ENCODE results near the gene ZNFX1. TPM values are rescaled to one million over a fixed set of nuclear protein-coding genes. Genes with fewer than 3 reads are reported as not detected.

ZNFX1 gene
- total and polyA plus RNA-seq, 7 experiments from 2014 or later = 34.5 to 83.7 (median 62.2) TPM

DNA sequence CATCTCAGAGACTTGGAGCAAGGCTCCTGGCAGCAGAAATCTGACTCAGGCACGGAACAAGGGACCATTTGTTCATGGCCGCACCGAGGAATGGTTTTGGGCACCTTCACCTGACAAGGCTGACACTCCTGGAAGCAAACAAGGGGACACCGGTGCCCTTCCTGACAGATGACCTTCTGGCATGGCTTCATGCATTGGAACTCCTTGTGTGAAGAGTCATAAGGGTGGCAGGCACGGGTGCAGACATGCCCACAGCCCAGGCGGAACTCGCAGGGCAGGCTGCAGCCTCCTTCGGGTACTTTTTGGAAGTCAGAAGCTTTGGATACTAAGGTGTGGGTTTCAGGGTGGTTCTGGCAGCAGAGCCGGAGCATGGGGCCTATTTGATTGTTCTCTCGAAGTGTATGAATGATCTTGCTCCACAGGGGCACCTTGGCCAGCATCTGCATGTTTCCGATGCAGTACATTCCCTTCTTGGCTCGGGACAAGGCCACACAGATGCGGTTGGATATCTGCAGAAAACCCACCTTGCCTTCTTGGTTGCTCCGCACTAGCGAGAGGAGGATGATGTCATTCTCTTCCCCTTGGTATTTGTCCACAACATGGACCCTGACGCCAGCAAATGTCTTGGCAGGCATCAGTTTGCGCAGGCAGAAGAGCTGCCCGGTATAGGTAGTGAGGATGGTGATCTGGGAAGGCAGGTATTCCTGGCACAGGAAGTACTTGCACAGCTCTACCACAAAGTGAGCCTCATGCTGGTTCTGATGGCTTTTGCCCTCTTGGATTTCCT lies 28.8 kb downstream of the ZNFX1 start:
- H3K4me3 Mint-ChIP-seq = no peak overlapping the region
- ATAC-seq (no peak), DNase-seq (no peak)
- Histone ChIP-seq H3K27me3 (ENCODE audit: control insufficient read depth in 2 of 2, insufficient read depth in 2 of 2, low read length in 2 of 2) (no peaks in the 10 kb centered on the region), H3K4me3 (ENCODE audit: low read length) (no peak overlapping the region), H3K9me3 (ENCODE audit: control insufficient read depth in 2 of 3, low read length in 3 of 3) (no peaks in the 10 kb centered on the region), H3K27ac (ENCODE audit: low read depth, low read length) (no peak overlapping the region), H3K4me1 (ENCODE audit: control insufficient read depth in 2 of 2, insufficient read depth in 2 of 2, low read length in 2 of 2) (peaks cover 0 to 6% of the 10 kb centered on the region in 2 donors), H3K36me3 (ENCODE audit: control insufficient read depth in 2 of 3, insufficient read depth in 3 of 3, low read length in 3 of 3) (peaks cover 35 to 96% (median 37%) of the 10 kb centered on the region in 3 experiments)
- no peaks in the 10 kb centered on the region for H3K9me3 Mint-ChIP-seq
- no peaks in the 10 kb centered on the region for H3K27me3 Mint-ChIP-seq
- peaks cover 18 to 50% (median 26%) of the 10 kb centered on the region in 5 donors for H3K36me3 Mint-ChIP-seq
- H3K4me1 Mint-ChIP-seq = peaks cover 4 to 13% (median 5%) of the 10 kb centered on the region in 7 donors
- ChIA-PET CTCF (interaction anchor here (0.7 to 1.2 kb wide), 2 partner anchors 17 to 180 kb away, joined by 3 to 5 read pairs; no protein-coding TSS in a partner anchor), POLR2A (interaction anchor here (0.6 kb wide), 1 partner anchor 120 kb away, joined by 4 read pairs; no protein-coding TSS in a partner anchor)
- intact Hi-C loops (cut with micrococcal nuclease) = no loop called here
- H3K27ac Mint-ChIP-seq = peak overlapping the region in 2 of 9 donors; percentile 26 to 43

DNA sequence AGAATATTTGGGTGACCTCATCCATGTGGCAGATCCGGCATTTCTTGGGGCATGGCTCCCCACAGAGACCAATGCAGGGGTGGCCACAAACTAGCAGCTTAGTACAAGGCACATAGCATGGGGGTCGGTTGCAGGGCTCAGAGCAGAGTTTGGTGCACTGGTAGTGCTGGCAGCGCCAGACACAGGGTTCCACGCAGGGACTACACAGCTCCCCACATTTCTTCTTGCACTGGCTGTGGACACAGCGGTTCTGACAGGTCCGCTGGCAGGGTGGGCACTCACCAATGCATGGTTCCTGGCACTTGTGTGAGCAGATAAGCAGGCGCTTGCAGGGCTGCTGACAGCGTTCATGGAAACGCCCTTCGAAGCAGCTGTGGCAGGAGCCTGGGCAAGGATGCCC lies 29.6 kb downstream of the ZNFX1 start:
- Histone ChIP-seq H3K4me3 (ENCODE audit: low read length) (no peak overlapping the region), H3K9me3 (ENCODE audit: control insufficient read depth in 2 of 3, low read length in 3 of 3) (no peaks in the 10 kb centered on the region), H3K27me3 (ENCODE audit: control insufficient read depth in 2 of 2, insufficient read depth in 2 of 2, low read length in 2 of 2) (no peaks in the 10 kb centered on the region), H3K36me3 (ENCODE audit: control insufficient read depth in 2 of 3, insufficient read depth in 3 of 3, low read length in 3 of 3) (peaks cover 40 to 96% (median 41%) of the 10 kb centered on the region in 3 experiments), H3K4me1 (ENCODE audit: control insufficient read depth in 2 of 2, insufficient read depth in 2 of 2, low read length in 2 of 2) (peaks cover 0 to 6% of the 10 kb centered on the region in 2 donors), H3K27ac (ENCODE audit: low read depth, low read length) (no peak overlapping the region)
- H3K4me3 Mint-ChIP-seq = no peak overlapping the region
- intact Hi-C loops (cut with micrococcal nuclease) = no loop called here
- ATAC-seq (no peak), DNase-seq (no peak)
- CTCF ChIA-PET = interaction anchor here (0.9 kb wide), 1 partner anchor 15 kb away, joined by 3 read pairs; no protein-coding TSS in a partner anchor
- H3K36me3 Mint-ChIP-seq = peaks cover 17 to 49% (median 33%) of the 10 kb centered on the region in 5 donors
- POLR2A ChIA-PET = interaction anchor here (0.6 kb wide), 1 partner anchor 119 kb away, joined by 4 read pairs; no protein-coding TSS in a partner anchor
- H3K4me1 Mint-ChIP-seq = peaks cover 4 to 13% (median 5%) of the 10 kb centered on the region in 7 donors
- no peaks in the 10 kb centered on the region for H3K9me3 Mint-ChIP-seq
- no peaks in the 10 kb centered on the region for H3K27me3 Mint-ChIP-seq
- H3K27ac Mint-ChIP-seq = peak overlapping the region in 5 of 9 donors; percentile 8 to 77 (median 43)

DNA sequence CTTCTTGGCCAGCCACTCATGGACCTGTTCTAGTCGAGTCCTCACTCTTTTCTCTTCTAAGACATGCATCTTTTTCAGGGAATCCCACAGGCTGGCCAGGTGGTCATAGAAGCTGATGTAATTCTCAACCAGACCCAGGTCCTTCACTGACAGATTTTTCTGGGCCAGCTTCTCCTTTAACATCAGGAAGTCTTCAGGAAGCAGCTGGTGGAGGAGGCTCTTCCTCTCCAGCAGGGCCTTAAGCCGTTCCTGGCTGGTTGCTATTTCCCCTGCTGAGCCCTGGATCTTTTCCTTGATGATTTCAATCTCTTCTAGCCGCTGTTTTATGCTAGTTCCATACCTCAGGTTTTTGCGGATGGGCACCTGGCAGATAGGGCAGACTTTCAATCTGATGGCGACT lies 30.1 kb downstream of the ZNFX1 start:
- no peak for DNase-seq
- Mint-ChIP-seq H3K27me3 (no peaks in the 10 kb centered on the region), H3K9me3 (no peaks in the 10 kb centered on the region), H3K4me3 (no peak overlapping the region), H3K27ac (peak overlapping the region in 5 of 9 donors; percentile 8 to 85 (median 45)), H3K4me1 (peaks cover 4 to 13% (median 5%) of the 10 kb centered on the region in 7 donors), H3K36me3 (peaks cover 12 to 46% (median 29%) of the 10 kb centered on the region in 5 donors)
- no peak overlapping the region for H3K27ac ChIP-seq (ENCODE audit: low read depth, low read length)
- intact Hi-C loops (cut with micrococcal nuclease) = no loop called here
- H3K9me3 ChIP-seq (ENCODE audit: control insufficient read depth in 2 of 3, low read length in 3 of 3) = no peaks in the 10 kb centered on the region
- no peak for ATAC-seq
- ChIA-PET POLR2A (interaction anchor here (0.8 kb wide), 1 partner anchor 30 kb away, joined by 3 read pairs; the partner anchor contains the start of gene ZNFX1), CTCF (interaction anchor here (0.7 to 0.9 kb wide), 2 partner anchors 15 to 338 kb away, joined by 3 read pairs; no protein-coding TSS in a partner anchor)
- H3K36me3 ChIP-seq (ENCODE audit: control insufficient read depth in 2 of 3, insufficient read depth in 3 of 3, low read length in 3 of 3) = peaks cover 39 to 96% (median 42%) of the 10 kb centered on the region in 3 experiments
- H3K4me3 ChIP-seq (ENCODE audit: low read length) = no peak overlapping the region
- no peaks in the 10 kb centered on the region for H3K27me3 ChIP-seq (ENCODE audit: control insufficient read depth in 2 of 2, insufficient read depth in 2 of 2, low read length in 2 of 2)
- peaks cover 0 to 6% of the 10 kb centered on the region in 2 donors for H3K4me1 ChIP-seq (ENCODE audit: control insufficient read depth in 2 of 2, insufficient read depth in 2 of 2, low read length in 2 of 2)

DNA sequence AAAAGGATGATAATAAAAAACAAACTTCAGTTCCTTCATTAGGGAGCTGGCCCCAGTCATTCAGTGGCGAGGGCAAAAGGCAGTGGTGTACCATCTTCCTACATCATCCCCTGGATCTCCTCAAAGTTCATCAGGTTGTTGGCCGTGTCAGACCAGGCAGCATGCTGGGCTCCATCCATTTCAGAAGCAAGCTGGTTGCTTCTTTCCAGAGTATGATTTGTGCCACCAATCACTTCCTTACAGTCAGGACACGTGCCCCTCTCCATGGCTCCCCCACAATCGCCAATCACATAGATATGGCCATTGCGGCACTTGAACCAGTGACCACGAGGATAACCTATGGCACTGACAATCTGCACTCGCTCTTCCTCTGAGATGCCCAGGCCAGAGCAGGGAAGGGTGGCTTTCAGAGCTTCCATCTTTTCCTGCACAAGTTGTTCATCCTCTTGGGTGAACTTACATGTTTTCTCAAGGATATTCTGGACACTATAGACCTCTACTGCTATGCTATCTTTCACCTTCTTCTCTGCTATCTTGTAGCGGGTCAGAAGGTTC lies 30.6 kb downstream of the ZNFX1 start:
- ChIA-PET POLR2A (interaction anchor here (0.8 kb wide), 1 partner anchor 31 kb away, joined by 3 read pairs; the partner anchor contains the start of gene ZNFX1), CTCF (interaction anchor here (0.7 to 0.9 kb wide), 3 partner anchors 16 to 337 kb away, joined by 3 to 4 read pairs (median 3); no protein-coding TSS in a partner anchor)
- Histone ChIP-seq H3K36me3 (ENCODE audit: control insufficient read depth in 2 of 3, insufficient read depth in 3 of 3, low read length in 3 of 3) (peaks cover 41 to 97% (median 46%) of the 10 kb centered on the region in 3 experiments), H3K4me1 (ENCODE audit: control insufficient read depth in 2 of 2, insufficient read depth in 2 of 2, low read length in 2 of 2) (peaks cover 0 to 6% of the 10 kb centered on the region in 2 donors), H3K27ac (ENCODE audit: low read depth, low read length) (no peak overlapping the region), H3K27me3 (ENCODE audit: control insufficient read depth in 2 of 2, insufficient read depth in 2 of 2, low read length in 2 of 2) (no peaks in the 10 kb centered on the region), H3K9me3 (ENCODE audit: control insufficient read depth in 2 of 3, low read length in 3 of 3) (no peaks in the 10 kb centered on the region), H3K4me3 (ENCODE audit: low read length) (no peak overlapping the region)
- Mint-ChIP-seq H3K4me1 (peaks cover 4 to 13% (median 5%) of the 10 kb centered on the region in 7 donors), H3K36me3 (peaks cover 9 to 44% (median 25%) of the 10 kb centered on the region in 5 donors), H3K9me3 (no peaks in the 10 kb centered on the region), H3K27ac (peak overlapping the region in 6 of 9 donors; percentile 43 to 85 (median 73)), H3K4me3 (no peak overlapping the region), H3K27me3 (no peaks in the 10 kb centered on the region)
- intact Hi-C loops (cut with micrococcal nuclease) = no loop called here
- ATAC-seq = no peak
- DNase-seq = no peak

DNA sequence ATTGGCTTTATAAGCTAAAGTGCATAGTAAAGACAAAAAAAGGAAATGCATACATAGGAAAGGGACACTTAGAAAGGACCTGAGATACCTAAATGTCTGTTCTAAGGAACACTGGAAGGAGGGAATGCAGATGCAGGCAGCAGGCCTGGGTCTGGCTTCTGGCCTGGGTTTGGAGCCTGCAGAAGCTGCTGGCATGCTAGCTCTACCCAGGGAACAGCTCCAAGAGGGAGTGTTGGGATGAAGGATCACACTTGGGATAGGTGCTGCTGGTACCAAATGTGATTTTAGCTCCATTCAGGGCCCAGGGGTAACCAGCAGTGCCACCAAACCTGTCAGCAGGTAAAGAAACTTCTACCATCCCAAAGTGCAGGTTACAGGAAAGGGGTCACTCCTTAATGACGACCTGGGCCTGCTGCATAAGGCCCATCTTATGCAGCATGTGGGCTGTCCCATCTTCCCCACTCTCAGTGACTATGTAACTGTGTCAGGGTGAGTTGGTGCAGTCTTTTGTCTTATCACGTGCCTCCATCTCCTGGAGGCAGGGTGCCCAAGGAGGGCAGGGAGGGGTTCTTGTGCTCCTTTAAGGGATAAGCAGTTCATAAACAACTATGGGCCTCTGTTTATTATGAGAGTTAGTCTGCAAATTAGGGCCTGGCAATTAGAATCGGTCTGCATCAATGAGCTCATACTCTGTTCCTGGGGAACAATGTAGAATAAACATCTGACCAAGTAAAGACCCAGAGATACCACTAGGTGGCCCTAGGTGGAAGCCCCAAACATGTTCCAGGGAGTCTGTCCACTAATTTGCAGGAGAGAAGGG lies 31.7 kb downstream of the ZNFX1 start:
- H3K27ac Mint-ChIP-seq = peak overlapping the region in 8 of 9 donors; percentile 1 to 84 (median 62)
- CTCF ChIA-PET = interaction anchor here (0.8 to 1.4 kb wide), 5 partner anchors 8 to 275 kb away, joined by 3 to 8 read pairs (median 4); no protein-coding TSS in a partner anchor
- ATAC-seq (peak; percentile 77), DNase-seq (peak in 5 of 9 donors; percentile 17 to 37 (median 20))
- H3K4me3 Mint-ChIP-seq = no peak overlapping the region
- Histone ChIP-seq H3K4me1 (ENCODE audit: control insufficient read depth in 2 of 2, insufficient read depth in 2 of 2, low read length in 2 of 2) (peaks cover 0 to 6% of the 10 kb centered on the region in 2 donors), H3K36me3 (ENCODE audit: control insufficient read depth in 2 of 3, insufficient read depth in 3 of 3, low read length in 3 of 3) (peaks cover 38 to 97% (median 53%) of the 10 kb centered on the region in 3 experiments), H3K4me3 (ENCODE audit: low read length) (no peak overlapping the region), H3K27me3 (ENCODE audit: control insufficient read depth in 2 of 2, insufficient read depth in 2 of 2, low read length in 2 of 2) (no peaks in the 10 kb centered on the region), H3K27ac (ENCODE audit: low read depth, low read length) (peak overlapping the region; percentile 18), H3K9me3 (ENCODE audit: control insufficient read depth in 2 of 3, low read length in 3 of 3) (no peaks in the 10 kb centered on the region)
- intact Hi-C loops (cut with micrococcal nuclease) = loop anchor here (1.0 kb wide), 2 partner anchors 30 to 77 kb away; no protein-coding TSS in a partner anchor
- H3K9me3 Mint-ChIP-seq = no peaks in the 10 kb centered on the region
- POLR2A ChIA-PET = interaction anchor here (1.1 to 1.3 kb wide), 2 partner anchors 9 to 33 kb away, joined by 3 to 4 read pairs; no protein-coding TSS in a partner anchor
- peaks cover 4 to 13% (median 5%) of the 10 kb centered on the region in 7 donors for H3K4me1 Mint-ChIP-seq
- H3K36me3 Mint-ChIP-seq = peaks cover 5 to 47% (median 20%) of the 10 kb centered on the region in 5 donors
- H3K27me3 Mint-ChIP-seq = no peaks in the 10 kb centered on the region

Measured in naive thymus-derived CD4-positive, alpha-beta T cell (primary cell).